NT2/D1 (cell line): Measurements from ENCODE around the gene MNX1.
A peak's percentile ranks its signal among the peaks of the same experiment; 100 is the strongest.

Experiments
- SUZ12 ChIP-seq: IDR thresholded peaks from 2 replicates; pipeline ENCODE4 v1.6.1; 2011; ENCODE audit not compliant: insufficient read length, insufficient read depth; ENCODE audit errors: extremely low read depth
- ZNF274 ChIP-seq: IDR thresholded peaks from 2 replicates; pipeline ENCODE4 v1.6.1; 2011; ENCODE audit warnings: mild to moderate bottlenecking, low read depth, low read length

GRCh38 chr7:157018328-157018996 lies 8.0 kb upstream of the MNX1 start:
- TF ChIP-seq ZNF274 = no peak
- peak; percentile 91 for TF ChIP-seq SUZ12
